Mononuclear cell (primary cell): ENCODE results near the gene LOXL3. TPM values are rescaled to one million over a fixed set of nuclear protein-coding genes. Genes with fewer than 3 reads are reported as not detected.

Experiments
- H3K27me3 ChIP-seq: 2 replicates; pipeline ENCODE4 v1.6.0; 2011; ENCODE audit warnings: low read length, control low read depth; ENCODE audit not compliant: insufficient read depth
- H3K4me1 ChIP-seq: 2 replicates; pipeline ENCODE4 v1.5.1; 2011; ENCODE audit warnings: mild to moderate bottlenecking, low read length, control low read depth; ENCODE audit not compliant: insufficient read depth
- H3K4me3 ChIP-seq: 2 replicates; pipeline ENCODE4 v1.5.1; 2011; ENCODE audit warnings: mild to moderate bottlenecking, low read length, moderate library complexity
- H3K9me3 ChIP-seq: 2 replicates; pipeline ENCODE4 v1.5.1; 2011; ENCODE audit warnings: low read depth, mild to moderate bottlenecking, control low read depth, low read length
- total RNA-seq: library from RNA; depleted of rRNA; stranded (reverse); fragments of >200 nt; gene quantifications from one replicate; pipeline ENCODE4 v1.2.3, GENCODE V29; 2012

LOXL3 gene
- total RNA-seq, 1 donor, result 3.9 TPM

DNA sequence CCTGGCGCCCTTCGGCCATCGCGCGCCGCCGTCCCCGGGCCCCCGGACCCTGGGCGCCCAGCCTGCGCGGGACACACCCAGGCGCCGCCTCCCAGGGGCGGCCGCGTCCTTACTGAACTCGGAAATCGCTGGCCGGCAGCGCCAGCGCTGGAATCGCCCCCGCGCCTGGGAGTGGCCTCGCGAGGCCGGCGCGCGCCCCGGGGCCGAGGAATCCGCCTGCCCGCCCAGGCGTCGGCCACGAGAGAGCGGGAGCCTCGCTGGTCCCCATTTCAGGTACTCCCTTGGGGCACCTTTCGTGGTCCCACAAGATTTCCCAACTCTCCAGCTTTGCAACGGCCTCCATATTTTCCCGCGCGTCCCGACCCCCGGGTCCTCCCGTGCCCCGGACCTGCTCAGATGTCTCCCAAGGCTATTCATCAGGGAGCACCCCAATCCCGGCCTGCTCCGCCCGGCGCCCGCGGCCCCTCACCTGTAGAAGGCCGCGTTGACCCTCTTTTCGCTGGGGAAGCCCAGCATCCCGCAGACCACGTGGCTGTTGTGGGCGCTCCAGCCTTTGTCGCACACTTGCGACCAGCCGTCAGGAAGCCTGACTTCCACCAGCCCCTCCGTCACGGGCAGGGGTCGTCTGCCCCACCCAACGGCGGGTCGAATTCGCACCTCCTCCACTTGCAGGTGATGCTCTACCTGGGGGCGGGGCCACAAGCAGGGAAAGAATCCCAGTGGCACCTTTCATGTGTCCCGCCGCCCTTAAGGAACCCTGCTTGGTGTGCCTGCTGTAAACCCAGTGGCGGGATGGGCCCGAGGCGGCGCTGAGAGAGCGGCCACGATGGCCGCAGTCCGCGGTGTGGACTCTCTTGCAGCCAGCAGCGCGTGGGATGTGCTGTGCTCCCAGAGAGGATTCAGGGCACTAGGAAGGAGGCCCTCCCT is 4.6 kb downstream of the LOXL3 start:
- Histone ChIP-seq H3K4me3 (peak overlapping the region; percentile 38), H3K9me3 (no peaks in the 10 kb centered on the region), H3K27me3 (peaks cover 28% of the 10 kb centered on the region), H3K4me1 (peaks cover 30% of the 10 kb centered on the region)

DNA sequence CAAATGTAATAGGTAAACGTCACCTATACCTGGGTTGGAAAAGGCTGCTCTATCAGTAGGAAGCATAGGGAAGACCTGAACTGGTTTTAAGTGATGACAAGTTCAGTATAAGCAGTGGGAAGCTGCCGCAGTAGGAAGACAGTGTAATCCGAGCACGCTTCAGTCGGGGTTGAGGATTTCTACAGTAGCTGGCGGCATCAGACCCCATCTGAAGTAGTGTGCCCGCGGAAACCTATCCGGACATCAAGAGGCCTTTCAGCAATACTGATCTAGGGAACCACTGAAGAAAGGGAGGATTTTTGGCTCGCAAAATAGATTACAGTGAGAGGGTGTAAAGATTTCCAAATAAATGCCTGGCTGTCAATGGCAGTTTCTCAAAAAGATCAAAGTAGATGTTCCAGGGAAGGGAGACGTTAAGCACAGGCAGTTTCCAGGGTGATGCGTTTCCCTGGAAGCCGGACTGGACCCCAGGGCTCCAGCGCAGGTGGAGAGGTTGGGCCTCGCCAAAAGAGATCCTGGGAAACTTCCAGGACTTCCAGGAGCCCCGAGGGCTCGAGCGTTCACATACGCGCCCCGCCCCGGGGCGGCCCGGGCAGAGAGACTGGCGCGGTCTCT is 5.3 kb downstream of the LOXL3 start:
- peaks cover 28% of the 10 kb centered on the region for H3K27me3 ChIP-seq
- peak overlapping the region; percentile 38 for H3K4me3 ChIP-seq
- H3K4me1 ChIP-seq, result peaks cover 22% of the 10 kb centered on the region
- H3K9me3 ChIP-seq, result no peaks in the 10 kb centered on the region

DNA sequence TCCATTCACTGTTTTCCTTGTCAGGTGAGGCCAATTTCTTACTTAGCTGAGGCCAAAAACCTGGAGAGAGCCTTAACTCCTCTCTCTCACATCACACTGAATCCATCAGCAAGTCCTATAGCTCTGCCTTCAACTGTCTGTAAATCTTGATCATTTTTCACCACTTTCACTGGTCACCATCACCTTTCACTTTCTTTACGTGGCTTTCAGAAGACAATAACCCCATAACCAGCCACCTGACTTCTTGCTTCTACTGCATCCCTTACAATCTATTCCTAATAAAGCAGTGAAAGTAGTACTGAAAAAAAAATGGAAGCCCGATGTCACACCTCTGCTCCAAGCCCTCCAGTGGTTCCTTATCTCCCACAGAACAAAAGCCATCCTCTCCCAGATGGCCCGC is 7.7 kb downstream of the LOXL3 start:
- H3K4me1 ChIP-seq, result peaks cover 19% of the 10 kb centered on the region
- H3K9me3 ChIP-seq, result no peaks in the 10 kb centered on the region
- H3K4me3 ChIP-seq, result no peak overlapping the region
- H3K27me3 ChIP-seq, result peaks cover 28% of the 10 kb centered on the region

DNA sequence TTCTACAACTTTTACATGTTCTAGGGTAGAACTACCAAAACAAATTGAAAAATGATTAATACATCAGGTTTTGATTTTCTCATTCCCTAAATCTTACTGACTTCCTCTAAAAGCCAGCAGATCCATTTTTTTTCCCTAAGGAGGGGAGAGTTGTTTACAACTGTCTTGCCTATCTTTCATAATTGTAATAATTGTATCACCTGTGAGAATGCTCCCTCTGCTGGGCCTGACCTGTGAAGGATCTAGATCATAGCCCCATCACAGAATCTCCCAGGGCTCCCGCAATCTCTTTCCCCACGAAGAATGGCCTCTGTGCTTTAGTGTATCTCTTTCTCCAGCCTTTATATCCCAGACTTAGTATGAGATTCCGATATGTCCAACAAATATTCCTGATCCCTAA is 9.1 kb downstream of the LOXL3 start:
- Histone ChIP-seq H3K4me3 (no peak overlapping the region), H3K4me1 (peaks cover 15% of the 10 kb centered on the region), H3K9me3 (no peaks in the 10 kb centered on the region), H3K27me3 (peaks cover 23% of the 10 kb centered on the region)

DNA sequence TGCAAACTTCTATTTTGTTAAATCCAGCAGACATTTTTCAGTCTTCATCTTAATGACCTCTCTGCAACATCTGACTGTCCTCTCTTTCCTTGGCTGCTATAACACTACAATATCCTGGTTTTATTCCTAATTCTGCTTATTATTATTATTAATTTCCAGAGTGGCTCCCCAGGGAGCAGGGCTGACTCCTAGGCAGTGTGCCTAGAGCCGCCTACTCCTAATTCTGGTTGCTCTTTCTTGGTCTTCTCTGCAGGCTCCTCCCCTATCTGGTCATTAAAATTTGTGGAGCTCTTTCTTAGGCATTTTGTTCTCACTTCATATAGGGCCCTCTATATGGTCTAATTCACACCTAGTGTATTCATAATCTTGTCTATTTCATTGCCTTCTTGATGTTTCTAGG is 10.8 kb downstream of the LOXL3 start:
- H3K9me3 ChIP-seq, result no peaks in the 10 kb centered on the region
- H3K4me3 ChIP-seq, result no peak overlapping the region
- H3K4me1 ChIP-seq, result peaks cover 11% of the 10 kb centered on the region
- peaks cover 9% of the 10 kb centered on the region for H3K27me3 ChIP-seq

DNA sequence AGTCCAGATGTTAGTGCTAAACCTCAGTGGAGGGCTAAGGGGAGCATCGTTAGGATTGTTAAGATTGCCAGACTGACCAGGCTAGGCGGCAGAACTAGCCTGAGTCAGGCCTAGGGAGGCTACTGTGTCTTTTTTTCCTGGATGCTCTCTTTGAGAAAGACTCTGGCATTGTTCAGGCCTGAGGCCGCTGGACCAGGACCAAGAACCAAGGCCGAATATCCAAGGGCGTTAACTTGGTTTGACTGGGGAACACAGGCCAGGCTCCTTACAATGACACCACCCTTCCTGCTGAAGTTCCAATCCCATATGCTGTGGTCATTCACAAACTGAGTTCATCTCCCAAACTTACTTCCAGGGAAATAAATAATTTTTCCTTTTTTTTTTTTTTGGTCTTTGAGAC is 13.5 kb downstream of the LOXL3 start:
- peaks cover 11% of the 10 kb centered on the region for H3K4me1 ChIP-seq
- H3K9me3 ChIP-seq, result no peaks in the 10 kb centered on the region
- H3K27me3 ChIP-seq, result no peaks in the 10 kb centered on the region
- H3K4me3 ChIP-seq, result no peak overlapping the region

DNA sequence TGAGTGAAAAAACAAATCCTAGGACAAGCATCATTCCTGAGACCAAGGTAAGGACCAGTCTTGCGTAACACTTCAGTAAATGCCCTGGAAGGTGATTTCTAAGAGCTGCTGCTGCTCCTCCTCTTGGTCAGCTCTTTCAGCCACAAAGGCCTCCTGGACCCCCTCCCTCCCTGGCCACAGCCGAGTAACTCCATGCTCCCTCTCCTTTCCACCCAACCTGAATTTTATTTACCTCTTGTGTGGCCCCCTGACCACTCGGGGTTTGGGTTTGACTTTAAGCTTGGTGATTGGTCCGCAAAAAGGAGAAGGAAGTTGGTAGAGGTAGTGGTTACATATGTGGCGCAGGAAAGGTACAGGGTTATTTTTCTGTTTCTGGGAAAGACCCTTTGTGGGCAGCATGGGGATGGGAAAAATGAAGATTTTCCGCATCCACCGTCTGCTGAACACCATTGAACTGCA is 14.8 kb downstream of the LOXL3 start:
- H3K9me3 ChIP-seq, result no peaks in the 10 kb centered on the region
- H3K4me1 ChIP-seq, result peaks cover 11% of the 10 kb centered on the region
- no peak overlapping the region for H3K4me3 ChIP-seq
- no peaks in the 10 kb centered on the region for H3K27me3 ChIP-seq

DNA sequence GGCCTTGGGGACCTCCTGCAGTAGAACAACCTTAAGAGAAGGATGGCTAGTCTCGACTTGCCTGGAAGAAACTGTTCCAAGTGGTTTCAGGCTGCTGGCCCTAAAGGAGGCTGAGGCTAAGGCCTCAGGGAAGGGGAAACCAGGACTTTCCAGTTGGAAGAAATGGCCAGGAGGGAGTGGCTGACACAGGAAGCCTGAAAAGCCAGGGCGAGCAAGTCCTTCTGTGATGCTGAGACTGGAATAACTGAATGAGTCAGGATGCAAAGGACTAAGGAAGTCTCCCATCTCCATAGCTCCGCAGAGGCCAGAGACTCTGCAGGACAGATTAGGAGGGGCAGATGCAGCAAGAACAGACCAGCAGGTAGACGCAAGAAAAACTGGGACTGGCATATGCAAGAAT is 16.6 kb downstream of the LOXL3 start:
- Histone ChIP-seq H3K9me3 (no peaks in the 10 kb centered on the region), H3K4me3 (no peak overlapping the region), H3K4me1 (peaks cover 11% of the 10 kb centered on the region), H3K27me3 (no peaks in the 10 kb centered on the region)

DNA sequence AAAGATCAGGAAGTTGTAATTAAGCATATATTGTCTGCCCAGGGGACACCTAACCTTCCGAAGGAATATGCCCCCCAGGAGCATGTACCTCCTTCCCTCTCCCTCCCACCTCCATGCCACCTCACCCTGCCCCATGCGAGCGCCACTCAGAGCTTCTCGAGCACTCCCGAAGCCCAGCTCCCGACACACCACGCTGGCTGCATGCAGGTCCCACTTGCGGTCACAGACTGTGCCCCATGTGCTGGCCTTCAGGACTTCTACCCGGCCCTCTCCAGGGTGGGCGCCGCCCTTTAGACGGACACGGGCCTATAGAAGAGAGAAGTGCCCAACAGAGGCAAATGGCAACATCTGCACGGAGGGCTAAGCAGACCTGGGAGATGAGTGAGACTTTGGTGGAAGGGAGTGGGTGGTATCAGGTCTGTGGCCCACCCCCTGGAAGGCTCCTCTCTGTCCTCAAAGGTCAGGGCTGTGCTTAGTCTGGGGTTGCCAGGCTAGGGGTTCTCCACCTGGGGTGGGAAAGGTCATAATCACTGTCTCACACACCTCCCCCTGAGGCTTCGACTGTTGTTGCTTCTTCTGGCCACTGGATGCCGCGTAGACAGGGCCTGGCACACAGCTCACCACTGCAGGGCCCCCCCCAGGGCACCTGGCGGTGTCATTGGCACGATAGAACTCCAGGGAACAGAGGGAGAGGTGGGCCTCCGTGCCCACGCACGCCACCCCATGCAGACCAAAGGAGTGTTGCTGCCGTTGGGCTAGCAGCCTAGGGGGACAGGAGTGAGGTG is 17.4 kb downstream of the LOXL3 start:
- H3K4me1 ChIP-seq, result peaks cover 16% of the 10 kb centered on the region
- H3K9me3 ChIP-seq, result no peaks in the 10 kb centered on the region
- no peak overlapping the region for H3K4me3 ChIP-seq
- no peaks in the 10 kb centered on the region for H3K27me3 ChIP-seq

DNA sequence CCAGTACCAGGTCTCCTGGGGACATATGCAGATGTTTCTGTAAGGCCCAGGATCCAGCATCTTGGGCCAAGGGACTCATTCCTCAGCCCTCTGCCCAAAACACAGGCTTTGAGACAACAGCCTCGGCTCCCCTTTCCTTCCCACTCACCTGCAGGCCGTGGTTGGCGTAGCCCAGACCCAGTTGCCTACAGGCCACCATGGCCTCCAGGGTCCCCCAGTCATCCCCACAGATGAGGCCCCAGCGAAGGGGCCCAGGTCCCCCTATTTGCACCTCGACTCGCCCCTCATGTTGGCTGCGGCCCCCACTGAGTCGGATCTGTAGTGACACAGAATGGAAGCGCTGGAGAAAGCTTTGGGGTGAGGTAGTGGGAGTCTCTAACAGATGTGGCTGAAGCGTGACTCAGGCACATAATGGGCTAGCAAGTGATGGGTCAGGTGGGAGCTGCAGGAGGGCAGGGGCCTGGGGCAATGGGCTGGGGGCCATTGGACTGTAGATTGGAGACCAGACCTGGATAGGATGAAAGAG is 18.2 kb downstream of the LOXL3 start:
- Histone ChIP-seq H3K9me3 (no peaks in the 10 kb centered on the region), H3K27me3 (no peaks in the 10 kb centered on the region), H3K4me3 (no peak overlapping the region), H3K4me1 (peaks cover 24% of the 10 kb centered on the region)

DNA sequence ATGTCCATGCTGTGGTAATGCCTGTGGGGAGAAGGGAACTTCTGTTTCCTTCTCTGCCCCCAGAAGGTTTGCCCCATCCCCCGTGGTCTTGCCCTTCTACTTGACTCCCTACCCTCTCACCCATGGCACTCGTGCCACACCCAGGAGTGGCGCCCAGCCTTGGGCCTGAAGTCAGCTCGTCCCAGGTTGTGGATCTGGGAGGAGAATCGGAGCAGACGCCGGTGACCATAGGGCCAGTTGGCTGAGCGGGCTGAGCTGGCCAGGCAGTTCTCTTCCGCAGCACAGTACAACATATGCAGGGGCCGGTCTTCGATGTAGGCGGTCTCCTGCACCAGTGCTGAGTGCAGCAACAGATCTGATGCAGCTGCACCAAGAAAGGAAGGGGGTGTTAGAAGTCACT is 19.3 kb downstream of the LOXL3 start:
- Histone ChIP-seq H3K27me3 (no peaks in the 10 kb centered on the region), H3K4me3 (no peak overlapping the region), H3K4me1 (peaks cover 24% of the 10 kb centered on the region), H3K9me3 (no peaks in the 10 kb centered on the region)

DNA sequence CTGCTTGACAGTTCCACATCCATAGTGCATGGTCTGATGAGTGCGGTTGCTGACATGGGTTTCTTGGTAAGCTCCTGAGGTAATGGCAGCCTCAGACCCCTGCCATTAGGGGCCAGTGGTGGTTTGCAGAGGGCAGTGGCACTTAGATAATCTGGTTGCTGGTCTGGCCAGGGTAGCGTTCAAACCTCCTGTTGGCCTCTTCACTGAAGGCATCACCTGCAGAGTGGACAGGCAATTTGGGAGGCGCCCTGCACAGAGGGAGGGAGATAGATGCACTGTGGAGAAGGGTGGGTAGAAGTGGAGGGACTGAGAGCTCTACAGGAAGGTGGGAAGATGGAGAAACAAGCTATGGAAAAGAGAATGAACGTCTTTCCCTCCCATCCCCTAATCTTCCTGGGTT is 20.3 kb downstream of the LOXL3 start:
- H3K4me3 ChIP-seq, result no peak overlapping the region
- H3K27me3 ChIP-seq, result no peaks in the 10 kb centered on the region
- H3K4me1 ChIP-seq, result peaks cover 23% of the 10 kb centered on the region

DNA sequence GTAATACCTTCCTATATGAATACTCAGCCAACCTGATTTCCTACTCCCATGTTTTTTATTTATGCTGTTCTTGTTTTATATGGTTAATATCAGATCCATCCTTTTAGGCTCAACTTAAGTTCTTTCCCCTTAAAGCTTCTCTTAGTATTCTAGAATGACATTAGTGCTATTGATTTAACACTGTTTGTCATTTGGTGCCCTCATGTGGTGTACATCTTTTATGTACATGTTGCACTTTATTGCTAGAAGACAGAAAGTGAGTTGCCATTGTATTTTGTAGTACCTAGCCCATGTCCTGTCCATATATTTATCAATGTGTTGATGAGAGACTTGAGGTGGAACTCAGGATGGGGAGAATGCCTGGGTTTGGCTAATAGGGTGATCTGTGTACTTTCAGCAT is 21.5 kb downstream of the LOXL3 start:
- no peaks in the 10 kb centered on the region for H3K9me3 ChIP-seq
- peaks cover 30% of the 10 kb centered on the region for H3K4me1 ChIP-seq
- H3K4me3 ChIP-seq, result no peak overlapping the region
- no peaks in the 10 kb centered on the region for H3K27me3 ChIP-seq

More for the DNA sequence above, 20.3 kb downstream of the LOXL3 start:
- no peaks in the 10 kb centered on the region for H3K9me3 ChIP-seq

DNA sequence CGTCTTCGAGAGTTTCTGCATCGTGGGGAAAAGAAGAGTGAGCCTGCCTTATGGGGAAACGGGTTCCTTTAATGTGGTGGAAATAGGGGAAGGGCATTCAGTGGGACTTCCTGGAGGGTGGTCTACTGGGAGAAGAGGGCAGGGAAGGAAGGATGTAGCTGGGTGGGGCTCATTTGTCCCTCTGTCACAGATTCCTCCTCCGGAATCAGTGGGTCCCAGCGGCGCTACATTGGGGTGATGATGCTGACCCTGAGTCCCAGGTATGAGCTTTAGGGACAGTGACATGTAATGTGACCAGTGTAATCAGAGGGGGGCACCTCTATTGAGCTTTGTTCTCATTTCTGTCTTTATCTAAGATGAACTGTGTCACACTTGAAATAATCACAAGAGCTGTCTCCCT is 22.1 kb downstream of the LOXL3 start:
- Histone ChIP-seq H3K27me3 (no peaks in the 10 kb centered on the region), H3K4me1 (peaks cover 30% of the 10 kb centered on the region)

More for the DNA sequence above, 22.1 kb downstream of the LOXL3 start:
- Histone ChIP-seq H3K4me3 (no peak overlapping the region), H3K9me3 (no peaks in the 10 kb centered on the region)
